Heart left ventricle (tissue), 16 donors: ENCODE data around the gene TMEM178B. TPM values are rescaled to one million over a fixed set of nuclear protein-coding genes. Genes with fewer than 3 reads are reported as not detected.

Experiments
- ATAC-seq, 4 donors: fragments of 200-7000 bp; cut with Tn5 transposase; one replicate each; pipeline ENCODE4 v1.9.1; 2020 to 2022; ENCODE audit warnings: moderate library complexity in 4 of 4, mild to moderate bottlenecking in 3 of 4, moderate number of reproducible peaks in 1 of 4
- DNase-seq, 5 donors: peaks; one replicate each; pipeline ENCODE4 v3.0.0-alpha.2; 2020
- H3K27ac ChIP-seq, 12 donors: fragments of 200-600 bp; sonication (generic) in 4 of 12; one replicate each; pipeline versions ENCODE4 v1.5.0 to v1.8.0; 2016 to 2022; ENCODE audit warnings: mild to moderate bottlenecking in 2 of 12
- H3K27me3 ChIP-seq, 9 donors: fragments of 200-600 bp; sonication (generic) in 2 of 9; one replicate each; pipeline versions ENCODE4 v1.5.1 to v1.8.0; 2016 to 2022; ENCODE audit warnings: mild to moderate bottlenecking in 3 of 9
- H3K36me3 ChIP-seq, 9 donors: fragments of 200-600 bp; sonication (generic) in 2 of 9; one replicate each; pipeline versions ENCODE4 v1.5.0 to v1.8.0; 2018 to 2022; ENCODE audit warnings: mild to moderate bottlenecking in 2 of 9
- H3K4me1 ChIP-seq, 12 donors: fragments of 200-600 bp; sonication (generic) in 4 of 12; one replicate each; pipeline versions ENCODE4 v1.5.0 to v1.8.0; 2016 to 2022; ENCODE audit warnings: mild to moderate bottlenecking in 3 of 12
- H3K4me3 ChIP-seq, 12 donors: fragments of 200-600 bp; sonication (generic) in 4 of 12; one replicate each; pipeline versions ENCODE4 v1.5.0 to v1.8.0; 2017 to 2022; ENCODE audit warnings: mild to moderate bottlenecking in 9 of 12, moderate library complexity in 4 of 12
- H3K9me3 ChIP-seq, 12 donors: fragments of 200-600 bp; sonication (generic) in 4 of 12; one replicate each; pipeline versions ENCODE4 v1.5.0 to v1.8.0; 2016 to 2022; ENCODE audit warnings: mild to moderate bottlenecking in 1 of 12
- POLR2A ChIP-seq, 2 donors: fragments of 450-650 bp; IDR thresholded peaks; one replicate each; pipeline ENCODE4 v1.6.1; 2017; ENCODE audit warnings: antibody characterized with exemption in 2 of 2, mild to moderate bottlenecking in 2 of 2, moderate library complexity in 2 of 2
- WGBS, 4 donors: extraction: QIAGEN DNeasy Blood & Tissue Kit in 2 of 4; methylation state at CpG; one replicate each; pipeline versions ENCODE4 v1.1.5 to v1.1.7; 2013 to 2018; 5-methylcytosine and 5-hydroxymethylcytosine counted together
- intact Hi-C, 10 donors: fragments of 100-400 bp; cut with DNase I; formaldehyde crosslinking; loops; one replicate each; pipeline versions ENCODE4 v1.11.1 to v1.14.2; 2022
- polyA plus RNA-seq, 2 donors: library from polyadenylated mRNA; stranded (reverse); fragments of 200-250 nt; gene quantifications; one replicate each; pipeline ENCODE4 v1.2.3, GENCODE V29; 2013
- total RNA-seq, 9 donors: library from RNA; depleted of rRNA in 2 of 9; stranded (reverse); fragments of >200 nt in 2 of 9; fragmentation: NEBNext Ultra II Directional in 3 of 9; extraction: Animal tissue kit (Norgen Biotek cat#: 25700) in 3 of 9; gene quantifications; one replicate each; pipeline versions ENCODE4 v1.1.0 to v1.2.4, GENCODE V29; 2016 to 2023
- TF ChIP-seq, protein P1 (sequence below), 12 donors: fragments of 200-600 bp; sonication (generic) in 4 of 12; IDR thresholded peaks; one replicate each; pipeline versions ENCODE4 v1.5.0 to v1.8.0; 2018 to 2022; ENCODE audit warnings: antibody characterized with exemption in 12 of 12, mild to moderate bottlenecking in 5 of 12
- donor health status: ischemic (EF 13 %, LVEDD 7.1; RV severe dilation, severe dysfunction).
- donor health status: healthy with polysubstance abuse.
- donor health status: DM: no; HTN: yes; CAD: no.
- donor health status: DM: no; HTN: no; CAD: no.
- donor health status: ischemic (EF 25% LVEDD 6.9; RV normal size, moderate dysfunction).
- donor health status: ischemic (EF 25% LVEDD 5.7; RV mildly dilated, moderate dysfunction).
- donor health status: healthy.
- donor health status: DM: yes; HTN: yes; CAD: no.
- donor health status: ischemic (EF 35%, LVEDD 5.7; RV mildly dilated, moderate dysfunction).
- donor health status: nonischemic (EF 11% LVEDD 7.7; RV severe dilation, severe dysfunction).
- donor health status: DM: yes; HTN: yes; CAD: no.
- donor health status: PGD.
- donor health status: ischemic (EF 29% LVEDD 5.4; RV normal size, mild dysfunction).
- donor health status: nonischemic (EF 23%, LVEDD 6.1; RV moderate dilation, normal function).

Gene TMEM178B
- total and polyA plus RNA-seq, 11 donors, result 1.2 to 58.5 (median 19.0) TPM

DNA sequence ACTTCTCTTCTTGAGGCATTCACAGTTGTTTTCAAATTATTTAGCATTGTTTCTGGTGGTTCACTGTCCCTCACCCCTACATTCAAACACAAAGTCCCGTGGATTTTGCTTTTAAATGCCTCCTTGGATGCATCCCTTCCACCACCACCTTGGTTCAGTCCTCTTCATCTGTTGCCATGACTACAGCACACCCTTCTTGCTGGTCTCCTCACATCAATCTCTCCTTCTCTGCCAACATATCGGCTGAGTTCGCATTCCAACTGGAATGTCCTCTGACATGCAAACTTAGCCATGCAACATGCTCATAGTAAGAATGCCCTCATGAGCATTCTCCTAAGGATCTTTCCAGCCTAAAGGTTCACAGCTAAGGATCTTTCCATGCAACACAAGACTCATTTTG, 279.1 kb downstream of the TMEM178B start:
- intact Hi-C loops, result no loop called here
- DNase-seq, result no peak
- Histone ChIP-seq H3K36me3 (no peaks in the 10 kb centered on the region), H3K4me3 (no peak overlapping the region), H3K27me3 (no peaks in the 10 kb centered on the region), H3K9me3 (no peaks in the 10 kb centered on the region), H3K4me1 (peaks cover 0 to 27% (median 13%) of the 10 kb centered on the region in 12 donors), H3K27ac (no peak overlapping the region)
- TF ChIP-seq POLR2A (IDR thresholded peaks at IDR 0.05), result no peak
- TF ChIP-seq, protein P1, sequence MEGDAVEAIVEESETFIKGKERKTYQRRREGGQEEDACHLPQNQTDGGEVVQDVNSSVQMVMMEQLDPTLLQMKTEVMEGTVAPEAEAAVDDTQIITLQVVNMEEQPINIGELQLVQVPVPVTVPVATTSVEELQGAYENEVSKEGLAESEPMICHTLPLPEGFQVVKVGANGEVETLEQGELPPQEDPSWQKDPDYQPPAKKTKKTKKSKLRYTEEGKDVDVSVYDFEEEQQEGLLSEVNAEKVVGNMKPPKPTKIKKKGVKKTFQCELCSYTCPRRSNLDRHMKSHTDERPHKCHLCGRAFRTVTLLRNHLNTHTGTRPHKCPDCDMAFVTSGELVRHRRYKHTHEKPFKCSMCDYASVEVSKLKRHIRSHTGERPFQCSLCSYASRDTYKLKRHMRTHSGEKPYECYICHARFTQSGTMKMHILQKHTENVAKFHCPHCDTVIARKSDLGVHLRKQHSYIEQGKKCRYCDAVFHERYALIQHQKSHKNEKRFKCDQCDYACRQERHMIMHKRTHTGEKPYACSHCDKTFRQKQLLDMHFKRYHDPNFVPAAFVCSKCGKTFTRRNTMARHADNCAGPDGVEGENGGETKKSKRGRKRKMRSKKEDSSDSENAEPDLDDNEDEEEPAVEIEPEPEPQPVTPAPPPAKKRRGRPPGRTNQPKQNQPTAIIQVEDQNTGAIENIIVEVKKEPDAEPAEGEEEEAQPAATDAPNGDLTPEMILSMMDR (IDR thresholded peaks at IDR 0.05), result no peak
- 77 to 80% (median 78%) methylated on average over 3 of the region's 3 CpGs for WGBS, 4 donors
- ATAC-seq, result no peak

DNA sequence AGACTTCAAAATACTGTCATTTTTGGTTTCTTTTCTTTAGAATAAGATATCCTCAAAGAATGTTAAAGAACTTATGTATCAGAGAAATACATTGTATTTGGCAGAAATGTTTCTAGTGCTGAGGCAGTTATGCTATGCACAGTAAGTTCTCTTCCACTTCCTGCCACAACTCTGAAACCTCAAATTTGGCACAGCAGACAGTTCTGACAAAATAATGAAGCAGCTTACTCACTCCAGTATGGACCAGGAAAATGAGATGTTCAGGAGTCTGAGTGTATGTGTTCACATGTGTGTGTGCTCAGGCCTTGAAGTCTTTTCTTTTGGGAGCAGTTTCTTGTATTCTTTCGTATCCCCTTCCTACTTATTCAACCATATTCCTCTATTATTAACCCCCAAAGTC, 280.4 kb downstream of the TMEM178B start:
- Histone ChIP-seq H3K27ac (no peak overlapping the region), H3K4me3 (no peak overlapping the region), H3K4me1 (peaks cover 0 to 27% (median 13%) of the 10 kb centered on the region in 12 donors), H3K9me3 (no peaks in the 10 kb centered on the region), H3K36me3 (no peaks in the 10 kb centered on the region), H3K27me3 (no peaks in the 10 kb centered on the region)
- TF ChIP-seq POLR2A (IDR thresholded peaks at IDR 0.05), result no peak
- TF ChIP-seq, protein P1 (IDR thresholded peaks at IDR 0.05), result no peak
- ATAC-seq (peak in 1 of 4 donors; percentile 35), DNase-seq (no peak)
- 75 to 95% (median 83%) methylated on average over 1 of the region's 1 CpG for WGBS, 4 donors
- intact Hi-C loops, result no loop called here

DNA sequence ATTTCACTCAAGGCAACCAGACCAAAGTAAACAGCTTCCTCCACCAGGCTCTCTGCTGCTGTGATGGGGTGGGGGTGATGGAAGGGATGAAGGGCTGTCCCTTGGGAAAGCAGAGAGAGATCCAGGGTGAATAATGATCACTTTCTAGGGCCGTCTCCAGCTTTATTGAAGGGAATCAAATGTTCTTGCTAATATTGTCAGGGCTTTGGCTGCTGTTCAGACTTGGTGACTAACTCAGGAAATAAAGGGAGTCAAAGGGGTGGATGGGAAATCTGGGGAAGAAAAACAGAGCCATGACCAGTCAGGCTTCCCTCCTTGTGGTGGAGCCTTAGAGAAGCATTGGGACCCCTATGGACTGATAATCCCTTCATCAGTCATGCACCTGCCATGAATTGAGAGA, 281.2 kb downstream of the TMEM178B start:
- 0 to 26% (median 5%) methylated on average over 1 of the region's 1 CpG for WGBS, 4 donors
- Histone ChIP-seq H3K4me3 (no peak overlapping the region), H3K9me3 (no peaks in the 10 kb centered on the region), H3K27me3 (no peaks in the 10 kb centered on the region), H3K27ac (peak overlapping the region in 1 of 12 donors; percentile 41), H3K36me3 (no peaks in the 10 kb centered on the region), H3K4me1 (peaks cover 0 to 30% (median 13%) of the 10 kb centered on the region in 12 donors)
- TF ChIP-seq POLR2A (IDR thresholded peaks at IDR 0.05), result no peak
- TF ChIP-seq, protein P1 (IDR thresholded peaks at IDR 0.05), result no peak
- DNase-seq, result no peak
- intact Hi-C loops, result no loop called here
- ATAC-seq, result peak in 3 of 4 donors; percentile 31 to 57 (median 47)

- no peak for ATAC-seq
These were observed 282.3 kb downstream of the TMEM178B start for GRCh38 chr7:141356161-141356560.

More at GRCh38 chr7:141356161-141356560, 282.3 kb downstream of the TMEM178B start:
- Histone ChIP-seq H3K4me3 (no peak overlapping the region), H3K27me3 (no peaks in the 10 kb centered on the region), H3K9me3 (no peaks in the 10 kb centered on the region), H3K36me3 (no peaks in the 10 kb centered on the region), H3K4me1 (peaks cover 0 to 36% (median 13%) of the 10 kb centered on the region in 12 donors), H3K27ac (no peak overlapping the region)
- 32 to 69% (median 55%) methylated on average over 3 of the region's 3 CpGs for WGBS, 4 donors
- TF ChIP-seq, protein P1 (IDR thresholded peaks at IDR 0.05), result no peak
- TF ChIP-seq POLR2A (IDR thresholded peaks at IDR 0.05), result no peak
- intact Hi-C loops, result no loop called here
- DNase-seq, result no peak
